ENCODE results near the gene KIFAP3. TPM values are rescaled to one million over a fixed set of nuclear protein-coding genes. Genes with fewer than 3 reads are reported as not detected.

Gene KIFAP3
- total and polyA plus RNA-seq, 2 of the 8 experiments (the other 6 are each of a cell fraction or from before 2014, with no cell fraction given) = 1.3 to 3.2 TPM

GRCh38 chr1:170077926-170078325 lies 3.4 kb upstream of the KIFAP3 start:
- H2BK5ac ChIP-seq (ENCODE audit: low read depth, low read length) = no peak overlapping the region
- DNase-seq (ENCODE audit: low read depth in 1 of 2, low spot score in 2 of 2) = no peak
- ChIA-PET POLR2A (ENCODE audit: partially characterized antibody) (no interaction called here), CTCF (ENCODE audit: partially characterized antibody) (interaction anchor here (0.7 kb wide), 1 partner anchor 351 kb away, joined by 3 read pairs; no protein-coding TSS in a partner anchor)
- TF ChIP-seq CBX5 (IDR thresholded peaks at IDR 0.05; ENCODE audit: low read depth, low read length) = no peak
- no peak for TF ChIP-seq BRCA1 (IDR thresholded peaks at IDR 0.05; ENCODE audit: low read depth, low read length)
- TF ChIP-seq BCL11A (IDR thresholded peaks at IDR 0.05; ENCODE audit: low read depth in 2 of 2, low read length in 2 of 2) = no peak
- TF ChIP-seq TBP (IDR thresholded peaks at IDR 0.05; ENCODE audit: low read depth, low read length) = no peak
- TF ChIP-seq CTCF (IDR thresholded peaks at IDR 0.05; ENCODE audit: control extremely low read depth in 1 of 3, insufficient read depth in 1 of 3, low read depth in 1 of 3, low read length in 3 of 3) = no peak
- no peak for TF ChIP-seq EZH2 (IDR thresholded peaks at IDR 0.05; ENCODE audit: low read depth, low read length, severe bottlenecking)
- no peak for TF ChIP-seq NANOG (IDR thresholded peaks at IDR 0.05; ENCODE audit: insufficient read depth, low read depth, low read length, poor library complexity, severe bottlenecking)
- no peak for TF ChIP-seq HDAC6 (IDR thresholded peaks at IDR 0.05; ENCODE audit: low read depth, low read length)
- TF ChIP-seq POLR2AphosphoS5 (IDR thresholded peaks at IDR 0.05; ENCODE audit: low read depth, low read length) = no peak
- no peaks in the 10 kb centered on the region for H3K79me1 ChIP-seq (ENCODE audit: low read depth, low read length)
- no peak overlapping the region for H2AK5ac ChIP-seq (ENCODE audit: low read depth, low read length)
- H3K27me3 ChIP-seq (replicated peaks in 1 of 4; ENCODE audit: control insufficient read depth in 3 of 4, extremely low read depth in 1 of 4, insufficient read depth in 3 of 4, low read length in 3 of 4) = no peaks in the 10 kb centered on the region
- no peak overlapping the region for H3K27ac ChIP-seq (ENCODE audit: low read depth, low read length)
- H3K4ac ChIP-seq (replicated peaks; ENCODE audit: insufficient read length, low read depth, low read length) = no peak overlapping the region
- no peak overlapping the region for H3K9ac ChIP-seq (replicated peaks in 1 of 4; ENCODE audit: extremely low read depth in 1 of 4, low read depth in 3 of 4, low read length in 3 of 4)
- peaks cover 4% of the 10 kb centered on the region; the same call in 1 of the 2 replicates for H3K23me2 ChIP-seq (ENCODE audit: low read depth, low read length)
- no peaks in the 10 kb centered on the region for H3K36me3 ChIP-seq (ENCODE audit: control insufficient read depth in 2 of 4, insufficient read depth in 4 of 4, low read length in 3 of 4)
- H3K79me2 ChIP-seq (ENCODE audit: control insufficient read depth in 1 of 2, insufficient read depth in 2 of 2, low read length in 2 of 2) = no peaks in the 10 kb centered on the region
- H4K5ac ChIP-seq (ENCODE audit: insufficient read length, low read depth, low read length) = no peak overlapping the region
- H2AFZ ChIP-seq (ENCODE audit: low read length) = no peak overlapping the region
- no peak overlapping the region for H4K8ac ChIP-seq (ENCODE audit: extremely low read depth, insufficient read depth, low read length)
- no peaks in the 10 kb centered on the region for H4K20me1 ChIP-seq (replicated peaks in 1 of 2; ENCODE audit: control insufficient read depth in 1 of 2, insufficient read depth in 2 of 2, low read length in 2 of 2)
- H3K9me3 ChIP-seq (ENCODE audit: insufficient read depth in 2 of 2, low read depth in 1 of 2, low read length in 1 of 2) = no peaks in the 10 kb centered on the region; a peak in 1 of 4 replicates
- no peak overlapping the region for H3K4me2 ChIP-seq (ENCODE audit: insufficient read depth in 1 of 2, low read depth in 2 of 2, low read length in 2 of 2)
- 100% methylated on average over 1 of the region's 1 CpG; no CpG with 5 or more reads in 1 of the 2 experiments for WGBS, 2 experiments (ENCODE audit: extremely low coverage in 1 of 2, insufficient coverage in 1 of 2, insufficient read length in 1 of 2, insufficient replicate concordance in 2 of 2, low coverage in 1 of 2, low lambda C conversion rate in 2 of 2, missing lambda C conversion rate in 1 of 2)
- H2BK15ac ChIP-seq (ENCODE audit: low read length) = no peak overlapping the region
- no peak overlapping the region for H2BK120ac ChIP-seq (replicated peaks; ENCODE audit: low read depth, low read length)
- H4K91ac ChIP-seq (replicated peaks; ENCODE audit: insufficient read length, low read length) = no peak overlapping the region
- no peak overlapping the region for H2BK12ac ChIP-seq (ENCODE audit: low read depth, low read length)
- H3K4me3 ChIP-seq (ENCODE audit: extremely low read depth in 1 of 4, insufficient read depth in 2 of 4, low read depth in 3 of 4, low read length in 4 of 4) = no peak overlapping the region
- H3K4me1 ChIP-seq (replicated peaks in 1 of 4; ENCODE audit: control insufficient read depth in 3 of 4, insufficient read depth in 4 of 4, low read length in 3 of 4) = no peaks in the 10 kb centered on the region; a peak in 1 of 7 replicates
- no peak overlapping the region for H3K56ac ChIP-seq (replicated peaks; ENCODE audit: insufficient read length, low read depth, low read length)
- H2BK20ac ChIP-seq (ENCODE audit: low read length) = no peak overlapping the region
- no peak overlapping the region for H3K23ac ChIP-seq (ENCODE audit: insufficient read length)
- no peak overlapping the region for H3K18ac ChIP-seq (ENCODE audit: extremely low read depth, low read length)
- no peak overlapping the region for H3K14ac ChIP-seq (ENCODE audit: insufficient read length)
- FAIRE-seq = no peak

Data from H1 (cell line).